Measurements from ENCODE around the gene ARL11.

Gene ARL11

GRCh38 chr13:49629196-49629938, 1.1 kb downstream of the ARL11 start:
- no peak for DNase-seq (ENCODE audit: low read depth)
- no peak for TF ChIP-seq CTCF (conservative IDR thresholded peaks at IDR 0.05; ENCODE audit: control insufficient read depth, insufficient read depth, low read depth, low read length)
- H3K4me3 ChIP-seq (ENCODE audit: control insufficient read depth, low read depth, low read length): no peak overlapping the region

- no peak for DNase-seq (ENCODE audit: low read depth)
- no peak for TF ChIP-seq CTCF (conservative IDR thresholded peaks at IDR 0.05; ENCODE audit: control insufficient read depth, insufficient read depth, low read depth, low read length)
- H3K4me3 ChIP-seq (ENCODE audit: control insufficient read depth, low read depth, low read length): no peak overlapping the region
Measured at GRCh38 chr13:49629947-49630346, 1.6 kb downstream of the ARL11 start.

GRCh38 chr13:49630580-49630979, 2.3 kb downstream of the ARL11 start:
- no peak overlapping the region for H3K4me3 ChIP-seq (ENCODE audit: control insufficient read depth, low read depth, low read length)

GRCh38 chr13:49632156-49632555, 3.8 kb downstream of the ARL11 start:
- TF ChIP-seq CTCF (conservative IDR thresholded peaks at IDR 0.05; ENCODE audit: control insufficient read depth, insufficient read depth, low read depth, low read length): no peak
- no peak overlapping the region for H3K4me3 ChIP-seq (ENCODE audit: control insufficient read depth, low read depth, low read length)
- DNase-seq (ENCODE audit: low read depth): no peak

More at GRCh38 chr13:49630580-49630979, 2.3 kb downstream of the ARL11 start:
- no peak for TF ChIP-seq CTCF (conservative IDR thresholded peaks at IDR 0.05; ENCODE audit: control insufficient read depth, insufficient read depth, low read depth, low read length)
- DNase-seq (ENCODE audit: low read depth): no peak

- no peak overlapping the region for H3K4me3 ChIP-seq (ENCODE audit: control insufficient read depth, low read depth, low read length)
- no peak for DNase-seq (ENCODE audit: low read depth)
- TF ChIP-seq CTCF (conservative IDR thresholded peaks at IDR 0.05; ENCODE audit: control insufficient read depth, insufficient read depth, low read depth, low read length): no peak
Measured at GRCh38 chr13:49633710-49634109, 5.4 kb downstream of the ARL11 start.

- peak; percentile 72 for DNase-seq (ENCODE audit: low read depth)
- peak overlapping the region; percentile 13 for H3K4me3 ChIP-seq (ENCODE audit: control insufficient read depth, low read depth, low read length)
- no peak for TF ChIP-seq CTCF (conservative IDR thresholded peaks at IDR 0.05; ENCODE audit: control insufficient read depth, insufficient read depth, low read depth, low read length)
Measured at GRCh38 chr13:49635599-49636433, 7.5 kb downstream of the ARL11 start.

All from fibroblast of mammary gland (primary cell).